NCI-H2029 treated with DMSO at 0.1 percent for 48 hours (cell line): Measurements from ENCODE around the gene RASSF5.
A peak's percentile ranks its signal among the peaks of the same experiment; 100 is the strongest.

Experiments
- DNase-seq: peaks from one replicate; lab custom pipeline; 2025; lab: John Stamatoyannopoulos, UW

RASSF5 gene

DNA sequence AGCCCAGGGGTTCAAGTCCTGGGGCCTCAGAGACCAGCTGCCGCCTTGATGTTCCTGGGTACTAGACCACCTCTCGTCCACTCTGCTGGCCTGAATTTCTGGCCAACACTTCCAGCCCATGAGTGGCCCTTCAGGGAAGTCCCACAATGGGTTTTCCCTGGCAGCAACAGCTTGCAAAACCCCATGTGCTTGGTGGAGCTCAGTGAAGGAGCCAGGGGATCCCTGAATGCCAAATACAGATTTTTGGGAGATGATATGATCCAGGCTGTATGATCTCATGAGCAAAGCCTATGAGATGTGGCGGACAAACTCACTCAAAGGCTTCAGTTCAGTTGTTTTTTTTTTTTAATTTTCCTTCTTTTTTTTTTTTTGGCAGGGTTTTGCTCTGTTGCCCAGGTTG lies 9.6 kb upstream of the RASSF5 start:
- DNase-seq: no peak

DNA sequence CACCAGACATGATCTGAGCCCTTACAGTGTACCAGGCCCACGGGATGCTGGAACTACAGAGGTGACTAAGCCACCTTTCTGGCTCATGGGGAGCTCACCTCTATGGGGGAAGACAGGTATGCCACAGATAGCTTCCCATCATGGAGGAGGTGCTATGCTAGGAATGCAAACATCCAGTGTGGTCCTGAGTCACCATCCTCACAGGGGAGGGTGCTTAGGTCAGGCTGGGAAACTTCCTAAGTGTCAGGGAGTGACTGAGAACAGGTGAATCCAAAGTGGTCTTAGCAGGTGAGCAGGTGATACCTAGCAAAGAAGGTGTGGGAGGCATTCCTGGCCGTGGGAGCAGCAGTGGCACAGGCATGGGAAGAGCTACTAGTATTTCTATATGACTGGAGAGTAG lies 8.6 kb upstream of the RASSF5 start:
- DNase-seq: no peak

DNA sequence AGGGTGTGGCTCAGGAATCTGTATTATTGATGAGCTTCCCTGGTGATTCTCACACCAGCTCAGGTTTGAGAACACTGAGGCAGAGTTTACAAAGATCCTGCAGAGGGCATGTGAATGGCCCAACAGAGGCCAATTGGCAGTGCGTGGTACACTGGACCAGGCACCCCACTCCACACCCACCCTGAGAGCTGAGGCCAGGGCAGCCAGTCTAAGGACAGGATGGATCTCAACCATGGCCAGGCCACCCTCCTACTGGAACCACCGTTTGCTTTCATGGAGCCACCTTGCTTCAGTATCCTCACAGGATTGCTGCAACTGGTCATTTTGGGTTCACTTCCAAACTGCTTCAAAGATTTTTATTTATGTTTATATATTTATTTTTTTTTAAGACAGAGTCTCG lies 7.3 kb upstream of the RASSF5 start:
- no peak for DNase-seq

DNA sequence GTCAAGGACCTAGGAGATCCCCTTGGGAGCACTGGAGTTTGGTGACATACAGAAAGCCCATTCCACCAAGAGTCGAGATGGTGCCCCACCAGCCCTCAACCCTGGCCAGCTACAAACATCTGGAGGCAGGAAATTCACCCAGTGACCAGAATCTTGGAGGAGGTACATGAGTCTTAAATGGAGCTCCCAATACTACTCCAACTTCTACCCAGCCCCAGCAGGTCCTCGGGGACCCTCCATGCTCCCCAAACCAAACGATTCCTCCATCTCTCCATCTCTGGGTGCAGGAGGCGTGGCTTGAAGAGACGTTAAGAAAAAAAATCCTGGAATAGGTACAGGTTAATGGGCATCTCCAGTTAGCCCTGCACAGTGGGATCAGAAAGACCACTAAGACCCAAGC lies 5.5 kb upstream of the RASSF5 start:
- no peak for DNase-seq

DNA sequence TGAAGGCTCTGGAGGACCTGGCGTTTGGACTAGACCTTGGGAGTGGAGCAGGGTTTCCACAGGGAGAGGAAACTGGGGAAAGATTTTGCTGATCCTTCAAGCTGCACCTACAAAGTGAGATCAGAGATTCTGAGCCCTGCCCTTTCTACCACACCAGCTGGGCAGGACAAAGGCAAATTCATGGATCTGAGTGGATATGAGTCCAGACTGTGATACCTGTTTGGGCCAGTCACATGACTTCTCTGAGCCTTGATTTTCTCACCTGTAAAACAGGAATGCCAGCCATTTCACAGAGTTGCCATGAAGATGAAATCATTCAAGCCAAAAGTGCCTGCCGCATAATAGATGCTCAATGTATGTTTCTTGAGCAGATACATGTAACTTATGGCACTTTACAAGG lies 4.9 kb upstream of the RASSF5 start:
- DNase-seq: no peak

DNA sequence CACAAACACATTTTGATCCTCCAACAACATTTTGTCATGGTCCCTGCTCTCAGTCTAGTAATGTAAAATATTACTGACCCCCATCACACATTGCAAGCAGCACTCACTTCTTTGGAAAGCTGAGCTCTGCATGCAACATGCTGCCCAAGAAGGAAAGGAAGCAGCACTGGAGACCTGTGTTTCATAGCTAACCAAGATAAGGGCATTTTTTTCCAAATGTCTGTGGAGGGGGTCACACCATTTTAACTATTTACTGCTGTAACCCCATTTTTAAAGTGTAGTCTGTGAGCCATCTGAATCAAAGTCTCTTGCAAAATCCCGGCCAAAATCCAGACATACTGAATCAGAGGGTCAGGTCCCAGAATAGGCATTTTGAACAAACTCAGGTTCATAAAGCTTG lies 4.5 kb upstream of the RASSF5 start:
- DNase-seq: no peak

DNA sequence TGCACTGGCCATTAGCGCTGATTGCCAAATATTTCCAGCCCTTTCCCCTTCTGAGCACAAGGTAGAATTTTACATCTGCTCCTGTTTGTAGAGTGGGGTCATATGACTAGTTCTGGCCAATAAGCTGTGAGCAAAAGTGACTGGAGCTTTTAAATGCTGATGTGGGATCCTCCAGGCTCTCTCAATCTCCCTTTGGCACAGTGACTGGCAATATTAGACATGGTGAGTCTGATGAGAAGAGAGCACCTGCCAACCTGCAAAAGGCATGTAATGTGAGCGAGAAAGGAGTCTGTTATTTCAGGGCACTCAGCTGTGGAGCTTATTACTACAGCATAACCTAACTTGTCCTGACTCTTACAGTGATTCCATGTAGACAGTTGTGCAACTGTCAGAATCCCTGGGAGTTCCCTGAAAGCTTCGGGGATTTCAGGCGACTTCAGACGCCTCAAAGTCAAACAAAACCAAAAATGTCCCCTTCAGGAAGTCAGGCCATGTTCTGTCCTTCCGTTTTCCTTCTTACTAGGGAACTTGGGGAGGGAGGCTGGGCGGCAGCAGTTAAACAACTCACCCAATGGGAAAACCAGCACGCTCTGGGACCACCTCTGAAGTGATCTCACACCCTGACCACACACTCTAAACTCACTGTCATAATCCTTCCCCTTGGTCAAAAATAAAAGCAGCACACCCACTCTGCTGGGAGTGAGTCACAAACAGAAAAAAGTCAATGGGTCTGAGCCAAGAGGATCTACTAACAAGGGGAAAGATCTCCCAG lies 3.6 kb upstream of the RASSF5 start:
- DNase-seq: no peak

DNA sequence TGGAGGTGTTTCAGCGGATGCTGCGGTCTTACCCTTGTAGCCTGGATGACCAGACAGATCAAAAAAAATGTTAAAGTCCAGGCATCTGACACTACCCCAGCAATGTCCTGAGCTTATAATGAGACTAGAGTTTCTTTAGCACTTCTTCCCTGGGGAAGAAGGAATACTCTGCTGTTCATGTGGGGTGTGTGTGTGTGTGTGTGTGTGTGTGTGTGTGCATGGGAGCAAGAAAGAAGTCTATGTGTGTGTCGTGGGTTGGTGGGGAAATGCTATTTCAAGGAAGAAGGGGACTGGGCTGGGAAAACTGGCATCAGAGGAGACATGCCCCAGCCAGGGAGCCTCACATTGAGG lies 3.0 kb upstream of the RASSF5 start:
- DNase-seq: no peak

DNA sequence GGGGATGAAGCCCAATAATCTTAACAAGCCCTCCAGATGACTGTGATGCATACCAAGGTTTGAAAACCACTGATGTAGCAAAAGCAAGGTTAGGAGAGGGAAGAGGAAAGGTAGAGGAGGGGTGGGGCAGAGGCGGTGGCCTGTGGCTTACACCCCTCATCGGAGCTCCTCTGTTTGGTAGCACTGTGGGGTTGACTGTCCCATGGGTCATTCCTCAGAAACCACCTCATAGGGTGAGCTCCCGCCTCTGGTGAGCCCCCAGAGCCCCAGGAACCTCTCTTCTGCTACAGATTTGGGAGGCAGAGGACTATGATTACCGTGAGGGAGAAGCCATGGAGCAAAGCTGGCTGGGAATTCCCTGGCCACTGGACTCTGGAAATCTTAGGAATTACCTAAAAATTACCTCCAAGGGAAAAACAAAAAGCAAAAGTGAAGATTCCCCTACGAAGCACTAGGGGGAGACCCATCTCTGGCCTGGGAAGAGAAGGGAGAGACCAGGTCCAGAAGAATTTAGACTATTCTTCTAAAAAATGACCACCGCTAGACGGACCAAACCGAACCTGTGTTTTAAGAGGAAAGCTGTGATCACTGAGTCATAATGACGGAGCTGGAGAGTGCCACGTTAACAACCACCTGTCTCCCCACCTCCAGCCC lies 1.5 kb upstream of the RASSF5 start:
- DNase-seq: no peak

DNA sequence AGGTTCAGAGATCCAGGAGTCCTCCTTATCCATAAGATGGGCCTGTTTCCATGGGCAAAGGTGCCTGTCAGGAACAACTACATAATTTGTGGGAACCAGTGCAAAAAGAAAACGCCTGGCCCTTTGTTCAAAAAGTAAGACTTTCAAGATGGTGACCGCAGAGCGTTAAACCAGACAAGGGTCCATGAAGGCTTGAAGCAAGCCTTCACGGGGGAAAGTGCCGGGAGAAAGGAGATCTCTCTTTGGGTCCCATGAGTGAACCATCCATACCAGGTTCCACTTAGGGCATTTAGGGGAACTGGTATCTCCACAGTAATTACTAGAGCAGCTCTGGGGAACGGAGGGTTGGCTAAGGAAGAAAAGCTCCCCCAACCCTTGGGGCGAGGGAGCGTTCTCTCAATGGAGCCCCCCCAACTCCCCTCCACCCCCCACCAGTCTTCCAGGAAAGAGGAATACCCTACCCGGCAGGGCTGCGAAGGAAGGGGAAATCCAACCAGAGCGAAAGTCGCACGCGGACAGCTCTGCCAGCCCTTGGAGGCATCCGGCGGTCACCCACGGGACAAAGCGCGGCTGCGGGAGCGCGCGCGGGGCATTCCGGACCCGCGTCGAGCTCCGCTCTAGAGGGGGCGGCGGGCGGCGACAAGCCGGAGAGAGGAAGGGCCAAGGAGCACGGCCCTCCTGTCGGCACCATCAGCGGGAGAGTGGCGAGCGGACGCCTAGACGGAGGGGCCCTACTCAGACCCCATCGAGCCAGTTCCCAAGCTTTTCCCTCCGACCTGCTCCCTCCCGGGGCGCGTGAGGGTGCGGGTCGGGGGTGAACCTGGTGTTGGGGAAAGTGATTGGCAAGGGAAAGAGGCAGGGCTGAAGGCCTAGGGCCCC lies 687 bp upstream of the RASSF5 start:
- DNase-seq: no peak

DNA sequence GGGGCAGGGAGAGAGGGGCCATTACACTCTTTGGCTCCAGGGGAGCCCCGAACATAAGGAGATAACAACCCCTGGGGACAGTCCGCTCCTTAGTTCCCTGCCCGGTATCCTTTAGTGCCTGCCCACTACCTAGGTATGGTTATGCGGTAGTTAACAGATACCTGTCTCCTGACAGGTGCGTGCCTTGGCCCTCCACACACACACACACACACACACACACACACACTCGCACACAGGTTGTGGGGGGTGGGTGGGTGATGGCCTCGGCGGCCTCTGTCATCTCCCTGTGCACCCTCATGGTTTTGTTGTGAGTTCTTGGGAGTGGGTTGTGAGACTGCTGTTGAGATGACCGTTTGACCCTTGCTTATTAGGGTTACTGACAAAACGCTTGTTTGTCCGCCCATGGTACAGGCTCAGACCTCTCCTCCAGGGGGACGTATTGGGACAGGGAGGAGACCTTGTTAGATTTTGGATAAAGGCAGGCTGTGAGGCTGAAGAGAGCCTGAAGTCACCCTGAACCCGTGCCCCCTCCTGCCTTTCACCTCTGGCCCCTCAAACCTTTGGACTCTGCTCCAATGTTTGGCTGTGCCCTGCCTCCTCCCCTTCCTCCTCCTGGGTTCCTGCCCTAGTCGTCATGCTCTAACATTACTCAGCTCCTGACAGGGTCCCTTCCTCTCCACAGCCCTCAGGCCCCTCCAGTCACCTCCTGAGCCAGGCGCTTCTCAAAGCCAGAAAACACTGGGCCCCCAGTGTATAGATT lies 979 bp downstream of the RASSF5 start:
- no peak for DNase-seq

DNA sequence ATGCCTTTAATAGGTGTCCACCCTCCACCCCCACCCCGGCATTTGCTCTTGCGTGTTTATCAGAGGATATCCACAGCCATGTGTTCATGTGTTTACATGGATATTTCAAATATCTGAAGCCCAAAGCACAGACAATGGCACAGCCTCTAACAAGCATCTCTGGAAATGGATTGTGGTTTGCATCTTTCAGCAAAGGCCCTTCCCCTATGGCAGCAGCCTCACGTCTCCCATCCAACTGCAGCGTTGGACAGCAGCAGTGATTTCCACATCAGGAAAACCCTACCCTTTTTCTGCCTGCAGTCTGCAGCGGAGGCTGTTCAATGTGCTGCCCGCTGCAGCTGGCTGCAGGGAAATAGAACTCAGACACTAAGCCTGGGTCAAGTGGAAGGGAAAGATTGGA lies 1.6 kb downstream of the RASSF5 start:
- DNase-seq: no peak

DNA sequence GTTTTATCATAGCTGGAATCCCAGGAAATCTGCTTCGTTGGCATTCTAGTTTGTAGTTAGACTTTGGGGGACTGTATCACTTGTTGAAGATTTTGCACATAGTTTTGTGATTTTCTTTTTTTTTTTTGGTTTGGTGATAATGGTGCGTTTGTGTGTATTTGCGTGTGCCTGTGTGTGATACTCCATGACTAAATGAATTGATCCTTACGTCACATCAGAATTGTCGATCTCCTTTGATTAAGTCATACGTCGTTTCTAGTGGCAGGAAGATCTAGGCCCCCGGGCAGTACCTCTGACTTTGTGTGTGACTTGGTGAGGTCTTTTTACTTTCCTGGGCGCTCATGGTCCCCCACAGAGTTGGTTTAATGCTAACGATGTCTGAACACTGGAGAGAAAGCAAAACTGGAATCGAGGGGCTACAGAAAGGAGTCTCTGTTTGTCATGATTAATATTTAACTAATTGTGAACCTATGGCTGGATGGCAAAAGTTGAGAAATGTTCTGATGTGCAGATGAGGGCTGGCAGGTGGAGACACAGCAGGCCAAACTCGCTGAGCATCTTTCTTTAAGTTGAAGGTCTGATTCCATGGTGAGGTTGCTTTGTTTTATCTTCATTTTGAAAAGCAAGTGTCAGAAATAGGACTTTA lies 2.4 kb downstream of the RASSF5 start:
- DNase-seq: no peak

DNA sequence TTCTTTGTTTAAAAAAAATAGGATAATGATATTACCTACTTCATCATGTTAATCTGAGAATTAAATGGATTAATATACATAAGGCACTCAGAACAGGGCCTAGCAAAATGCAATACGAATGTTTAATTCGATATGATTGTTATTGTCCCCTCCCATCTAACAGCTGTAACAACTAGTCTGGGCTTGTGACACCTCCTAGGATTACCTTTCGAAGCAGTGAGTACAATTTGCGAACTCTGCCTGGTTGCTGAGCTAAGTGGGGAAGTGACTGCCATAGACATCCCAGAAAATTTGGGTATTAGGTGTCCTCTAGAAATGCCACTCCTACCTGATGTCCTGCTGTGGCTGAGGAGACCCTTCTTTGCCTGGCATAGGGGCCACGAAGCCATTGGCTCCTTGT lies 3.0 kb downstream of the RASSF5 start:
- DNase-seq: no peak

DNA sequence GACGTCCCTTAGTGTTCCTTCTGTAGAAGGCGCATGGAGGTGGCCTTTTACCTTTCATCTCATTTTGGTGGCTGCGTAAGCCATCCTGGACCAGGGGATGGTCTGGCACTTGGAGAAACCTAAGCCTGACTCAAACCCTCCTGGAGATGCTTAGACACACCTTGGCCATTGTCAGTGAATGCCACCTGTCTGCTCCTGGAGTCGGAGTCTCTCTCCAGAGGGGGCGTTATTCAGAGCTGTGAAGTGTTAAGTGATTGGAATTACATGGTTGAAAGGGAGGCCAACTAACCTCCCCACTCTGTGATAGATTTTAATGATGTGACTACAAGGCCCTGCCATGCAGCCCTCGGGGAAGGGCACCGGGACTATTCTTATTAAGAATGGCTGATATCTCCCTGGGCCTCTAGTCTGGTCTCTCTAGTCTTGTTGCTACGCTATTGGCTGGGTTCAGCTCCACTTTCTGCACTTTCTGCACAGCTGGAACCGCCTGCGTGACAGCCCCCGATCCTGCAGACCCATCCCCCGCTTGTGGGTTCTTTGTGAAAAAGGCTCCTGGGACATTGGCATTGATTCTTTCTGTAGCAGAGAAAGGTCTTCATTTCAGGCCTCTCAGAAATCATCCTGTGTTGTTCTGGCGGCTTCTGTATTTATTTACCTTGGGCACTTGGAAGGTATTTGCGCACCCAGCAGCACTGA lies 4.2 kb downstream of the RASSF5 start:
- no peak for DNase-seq

DNA sequence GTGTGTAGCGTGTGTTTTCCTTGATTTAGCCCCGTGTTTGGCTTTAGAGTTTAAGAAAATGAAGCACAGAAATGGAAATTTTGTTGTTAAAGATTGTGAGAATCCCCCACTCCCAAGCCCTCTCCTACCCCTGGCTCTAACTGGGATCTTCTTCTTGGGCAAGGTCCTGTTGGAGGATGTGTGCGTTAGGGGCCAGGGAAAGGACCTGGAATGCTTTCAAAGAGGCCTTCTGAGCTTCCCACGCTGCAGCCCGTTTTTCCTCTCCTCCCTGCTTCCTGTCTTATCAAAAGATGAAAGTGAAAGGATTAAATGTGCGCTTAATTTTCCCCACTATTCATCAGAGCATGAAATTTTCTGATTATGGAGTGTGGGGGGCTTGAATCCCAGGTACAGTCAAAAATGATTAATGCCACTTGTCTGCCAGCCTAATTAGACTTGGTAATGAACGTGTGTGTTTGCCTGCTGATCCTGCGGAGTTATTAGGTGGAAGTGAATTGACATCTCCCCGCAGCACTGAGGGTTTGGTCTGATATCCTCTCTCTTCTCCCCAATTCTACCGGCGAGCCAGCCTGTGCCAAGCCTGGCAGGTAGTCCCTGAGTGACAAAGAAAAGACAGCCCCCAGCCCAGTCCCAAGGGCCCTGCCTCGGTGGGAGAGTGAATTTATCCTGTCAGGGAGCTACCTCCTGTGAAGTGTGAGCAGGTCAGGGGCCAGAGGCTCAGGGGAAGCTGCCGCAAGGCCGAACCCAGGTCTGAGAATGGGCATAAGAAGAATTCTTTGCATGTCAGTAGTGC lies 4.9 kb downstream of the RASSF5 start:
- DNase-seq: peak; percentile 50

DNA sequence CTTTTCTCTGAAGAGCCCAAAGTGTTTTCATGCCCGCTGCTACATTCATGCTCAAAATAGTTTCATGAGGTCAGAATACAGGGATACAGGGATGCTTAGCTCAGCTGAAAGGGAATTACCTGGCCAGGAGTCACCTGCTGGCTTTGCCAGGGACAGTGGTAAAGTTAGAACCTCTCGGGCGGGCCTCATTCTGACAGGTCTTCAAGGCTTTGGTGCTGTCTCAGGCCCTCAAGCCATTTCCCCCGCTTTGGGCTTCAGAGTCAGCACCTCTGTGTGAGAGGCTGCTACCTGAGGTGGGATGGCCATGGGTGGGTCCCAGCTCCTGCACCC lies 5.5 kb downstream of the RASSF5 start:
- DNase-seq: no peak

DNA sequence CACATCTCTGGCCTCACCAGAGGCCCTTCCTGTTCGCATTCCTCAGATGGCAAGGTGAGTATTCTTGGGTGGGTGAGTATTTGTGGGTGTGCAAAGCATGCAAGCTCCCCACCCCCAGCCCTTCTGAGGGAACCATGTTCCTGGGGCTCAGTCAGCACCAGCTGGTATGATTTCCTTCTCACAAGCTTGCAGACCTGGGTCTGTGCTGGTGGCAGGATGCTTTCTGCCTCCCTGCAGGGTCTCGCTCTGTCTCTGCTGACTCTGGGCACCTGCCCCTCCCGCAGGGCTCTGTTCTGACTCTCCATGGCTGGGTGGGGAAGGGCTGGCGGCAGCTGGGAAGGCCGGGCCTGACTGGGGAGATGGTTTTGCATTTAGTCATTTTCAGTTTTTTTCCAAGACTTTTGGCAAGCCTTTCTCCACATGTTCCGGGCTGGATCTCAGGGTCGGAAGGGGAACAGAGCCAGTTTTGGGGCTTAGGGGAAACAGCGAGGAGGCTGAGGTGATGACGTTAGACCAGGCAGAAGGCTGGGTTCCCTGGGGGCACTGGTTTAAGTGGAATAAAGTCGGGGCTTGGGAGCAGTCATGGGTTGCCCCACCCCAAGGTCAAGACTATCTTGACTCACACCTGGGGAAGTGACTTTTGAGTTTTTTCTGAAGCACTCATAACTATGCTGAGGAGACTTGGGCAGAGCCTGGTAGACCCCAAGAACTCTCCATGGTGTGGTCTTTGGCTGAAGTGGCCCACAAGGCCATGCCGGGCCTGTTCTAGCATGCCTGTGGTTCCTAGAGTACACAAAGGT lies 6.2 kb downstream of the RASSF5 start:
- no peak for DNase-seq

DNA sequence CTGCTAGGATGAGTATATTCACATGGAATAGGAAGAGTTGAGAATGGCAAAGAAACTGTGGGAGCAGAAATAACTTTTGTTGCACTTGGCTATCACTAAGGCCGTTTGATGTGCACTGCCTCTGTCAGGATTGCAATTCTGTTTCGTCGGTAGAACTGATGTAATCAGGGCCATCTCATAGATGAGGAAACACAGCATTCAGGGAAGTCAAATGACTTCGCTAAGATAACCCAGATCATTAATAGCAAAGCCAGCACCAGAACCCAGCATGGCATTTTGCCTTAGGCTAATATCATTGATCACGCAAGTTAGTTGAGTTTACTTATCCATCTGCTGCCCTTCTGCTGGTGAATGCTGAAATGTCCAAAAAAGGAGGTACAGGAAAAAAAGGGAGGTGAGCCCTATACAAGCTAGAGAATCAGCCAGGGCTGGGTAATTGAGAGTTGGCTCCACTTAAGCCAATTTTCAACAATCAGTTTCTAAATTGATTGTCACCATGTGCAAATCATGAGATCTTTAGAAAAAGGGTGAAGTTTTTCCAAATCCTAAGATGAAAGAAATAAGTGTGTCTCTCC lies 7.6 kb downstream of the RASSF5 start:
- DNase-seq: no peak

DNA sequence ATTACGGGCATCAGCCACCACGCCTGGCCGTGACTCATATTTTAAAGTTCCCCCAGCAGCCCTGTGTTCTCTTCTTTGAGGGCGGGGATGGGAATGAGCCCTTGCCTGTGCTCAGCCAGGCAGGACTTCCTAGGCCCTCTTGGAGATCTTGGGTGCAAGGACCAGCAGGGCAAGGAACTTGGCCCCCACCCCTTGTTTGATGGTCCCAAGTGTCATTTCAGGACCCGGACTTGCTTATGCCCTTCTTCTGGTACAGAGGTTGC lies 9.3 kb downstream of the RASSF5 start:
- no peak for DNase-seq
